GM18505 (cell line): ENCODE results near the gene CGGBP1.

Experiments used
- ATAC-seq: cut with Tn5 transposase; IDR thresholded peaks from one replicate; pipeline ENCODE4 v1.9.1; 2021; ENCODE audit not compliant: unreplicated experiment
- POLR2A ChIP-seq: IDR thresholded peaks from 4 replicates; pipeline ENCODE4 v1.6.1; 2011; ENCODE audit warnings: borderline replicate concordance; ENCODE audit not compliant: insufficient read depth, insufficient read length; ENCODE audit errors: extremely low read depth

CGGBP1 gene

GRCh38 chr3:88059380-88060170 is 770 bp upstream of the CGGBP1 start:
- TF ChIP-seq POLR2A, result no peak
- ATAC-seq, result peak; percentile 11

DNA sequence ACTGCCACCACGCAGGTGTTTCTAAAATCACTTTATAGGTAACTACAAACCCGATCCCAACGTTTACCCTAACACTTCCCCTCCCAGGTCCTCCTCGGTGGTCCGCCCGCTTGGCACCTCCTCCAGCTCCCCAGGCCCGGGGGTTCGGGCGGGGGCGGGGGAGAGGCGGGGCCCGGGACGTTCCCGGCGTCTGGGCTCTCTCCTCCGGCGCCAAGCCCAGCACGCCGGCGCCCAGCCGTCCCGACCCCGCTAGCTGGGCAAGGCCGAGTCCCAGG is 562 bp downstream of the CGGBP1 start:
- no peak for ATAC-seq

DNA sequence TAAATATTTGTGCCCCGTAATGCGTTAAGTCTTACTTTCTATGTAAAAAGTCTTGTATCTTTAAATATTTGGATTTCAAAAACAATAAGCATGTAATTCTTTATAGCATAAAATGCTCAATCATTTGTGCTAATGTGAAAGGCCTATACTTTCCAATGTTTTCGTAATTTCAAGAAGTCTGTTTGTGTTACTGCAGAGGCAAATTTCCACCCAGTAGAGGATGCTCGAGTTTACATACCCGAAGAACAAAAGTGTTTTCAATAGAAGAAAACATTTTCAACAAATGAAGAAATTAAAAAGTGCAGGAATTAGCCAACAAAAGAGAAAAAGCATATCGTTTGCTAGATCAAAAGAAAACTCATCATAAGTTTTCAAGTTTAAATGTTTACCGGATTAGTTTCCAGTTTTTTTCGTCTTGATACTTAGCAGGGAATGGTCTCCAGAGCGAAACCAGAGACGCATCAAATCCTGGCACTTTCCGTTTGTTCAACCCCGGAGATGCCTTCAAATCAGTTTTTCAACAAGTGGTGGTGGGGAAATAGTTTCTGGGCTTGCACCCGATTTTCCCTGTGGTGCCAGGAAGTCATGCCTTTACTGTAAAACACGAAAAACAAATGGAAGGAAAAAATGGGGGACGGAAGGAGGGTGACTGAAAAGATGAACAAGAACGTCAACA is 1.0 kb downstream of the CGGBP1 start:
- TF ChIP-seq POLR2A, result no peak
- ATAC-seq, result no peak

More for the DNA sequence above, 562 bp downstream of the CGGBP1 start:
- TF ChIP-seq POLR2A, result no peak

DNA sequence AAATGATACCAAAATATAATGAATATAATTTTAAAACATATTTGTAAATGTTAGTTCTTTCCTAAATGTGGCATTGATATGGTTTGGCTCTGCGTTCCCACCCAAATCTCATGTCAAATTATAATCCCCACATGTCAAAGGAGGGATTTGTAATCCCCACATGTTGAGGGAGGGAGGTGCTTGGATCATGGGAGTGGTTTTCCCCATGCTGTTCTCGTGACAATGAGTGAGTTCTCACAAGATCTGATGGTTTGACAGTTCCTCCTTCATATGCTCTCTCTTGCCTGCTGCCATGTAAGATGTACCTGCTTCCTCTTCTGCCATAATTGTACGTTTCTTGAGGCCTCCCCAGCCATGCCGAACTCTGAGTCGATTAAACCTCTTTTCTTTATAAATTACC is 12.0 kb downstream of the CGGBP1 start:
- ATAC-seq, result no peak

DNA sequence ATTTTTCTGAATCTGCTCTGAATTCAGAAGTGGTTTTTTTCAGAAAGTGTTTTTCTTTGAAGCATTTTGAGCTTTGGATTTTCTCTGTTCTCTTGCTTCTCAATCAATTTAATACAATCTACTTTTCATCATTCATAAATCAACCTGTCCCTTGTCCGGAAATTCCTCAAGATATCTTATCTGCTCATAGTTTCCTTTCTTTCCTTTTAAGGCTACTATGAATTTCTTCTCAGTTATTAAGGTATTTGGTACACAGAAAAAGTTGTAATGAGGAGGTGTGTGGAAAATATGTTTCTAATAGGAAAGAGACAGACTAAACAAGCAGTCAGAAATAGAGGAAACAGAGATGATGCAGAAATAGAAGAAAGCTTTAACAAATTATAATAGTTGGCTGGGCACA is 14.4 kb downstream of the CGGBP1 start:
- ATAC-seq, result no peak
- no peak for TF ChIP-seq POLR2A

More for the DNA sequence above, 12.0 kb downstream of the CGGBP1 start:
- no peak for TF ChIP-seq POLR2A

GRCh38 chr3:88041005-88041404 is 17.8 kb downstream of the CGGBP1 start:
- TF ChIP-seq POLR2A, result no peak
- ATAC-seq, result no peak

DNA sequence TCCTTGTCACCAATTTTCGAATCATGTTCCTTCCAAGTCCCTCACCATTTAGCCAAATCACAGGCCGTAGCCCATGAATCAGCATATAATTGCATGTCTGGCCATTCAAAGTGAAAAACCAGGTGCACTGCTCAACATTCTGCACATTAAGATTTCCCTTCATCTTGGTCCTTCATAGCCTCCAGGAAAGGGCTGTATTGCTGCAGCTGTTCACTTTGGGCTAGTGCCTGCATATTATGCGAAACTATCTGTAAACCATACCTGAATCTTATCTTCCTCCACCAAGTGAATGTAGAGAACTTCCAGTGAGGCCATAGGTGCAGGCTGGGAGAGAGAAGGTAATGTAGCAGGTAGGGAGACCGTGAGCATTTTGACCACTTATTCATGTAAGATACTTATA is 18.3 kb downstream of the CGGBP1 start:
- ATAC-seq, result no peak

GRCh38 chr3:88038566-88038965 is 20.2 kb downstream of the CGGBP1 start:
- TF ChIP-seq POLR2A, result no peak
- no peak for ATAC-seq

More for the DNA sequence above, 18.3 kb downstream of the CGGBP1 start:
- TF ChIP-seq POLR2A, result no peak

GRCh38 chr3:88036221-88036620 is 22.6 kb downstream of the CGGBP1 start:
- TF ChIP-seq POLR2A, result no peak
- ATAC-seq, result no peak

- TF ChIP-seq POLR2A, result no peak
- ATAC-seq, result no peak
These were observed 24.1 kb downstream of the CGGBP1 start for GRCh38 chr3:88034491-88035275.

GRCh38 chr3:88033808-88034207 is 25.0 kb downstream of the CGGBP1 start:
- no peak for TF ChIP-seq POLR2A
- no peak for ATAC-seq

- TF ChIP-seq POLR2A, result no peak
- no peak for ATAC-seq
These were observed 25.7 kb downstream of the CGGBP1 start for GRCh38 chr3:88033079-88033478.

GRCh38 chr3:88032245-88032644 is 26.6 kb downstream of the CGGBP1 start:
- TF ChIP-seq POLR2A, result no peak
- peak; percentile 2 for ATAC-seq

DNA sequence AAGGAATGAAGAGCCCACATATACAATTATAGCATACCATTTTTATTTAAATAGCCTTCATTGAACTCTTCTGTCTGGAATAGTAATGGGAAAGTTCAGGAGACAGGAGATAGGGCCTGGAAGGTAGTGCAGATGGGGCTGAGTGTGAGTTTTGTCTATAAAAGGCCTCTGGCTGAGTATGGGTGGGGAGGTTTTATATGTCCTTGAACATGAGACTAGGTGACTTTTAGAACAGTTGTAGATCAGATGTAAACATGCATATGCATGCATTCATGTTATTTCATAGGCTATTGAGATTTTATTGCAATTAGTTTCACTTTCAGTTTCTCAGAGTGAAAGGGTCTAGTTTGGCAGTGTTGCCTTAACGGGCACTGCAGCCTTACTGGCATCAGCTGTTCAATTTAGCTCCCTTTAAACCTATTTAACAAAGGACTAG is 27.1 kb downstream of the CGGBP1 start:
- peak; percentile 65 for ATAC-seq
- no peak for TF ChIP-seq POLR2A

GRCh38 chr3:88030210-88030609 is 28.6 kb downstream of the CGGBP1 start:
- ATAC-seq, result no peak
- no peak for TF ChIP-seq POLR2A

- ATAC-seq, result no peak
- TF ChIP-seq POLR2A, result no peak
These were observed 29.9 kb downstream of the CGGBP1 start for GRCh38 chr3:88028876-88029275.
